Panc1 (cell line): Measurements from ENCODE around the gene EYA2. TPM values are rescaled to one million over a fixed set of nuclear protein-coding genes. Genes with fewer than 3 reads are reported as not detected.

Experiments used
- ATAC-seq: fragments of 200-7000 bp; cut with Tn5 transposase; 2 replicates; pipeline ENCODE4 v1.9.1; 2020; ENCODE audit warnings: mild to moderate bottlenecking, moderate library complexity
- Bru-seq: library from RNA; stranded (reverse); fragments of 400-500 nt; gene quantifications from one replicate; lab custom pipeline; 2021; lab: Mats Ljungman, UMichigan
- BruChase-seq, 2 experiments: library from RNA; stranded (reverse); fragments of 400-500 nt; gene quantifications; one replicate each; lab custom pipeline; 2021; lab: Mats Ljungman, UMichigan
- BruUV-seq: library from RNA; stranded (reverse); fragments of 400-500 nt; replicated peaks from 2 replicates; lab custom pipeline; 2021; lab: Mats Ljungman, UMichigan
- CTCF ChIA-PET: fragments of 300-600 bp; sonication (Branson Sonifier 250); formaldehyde crosslinking; loops from one replicate; lab custom pipeline; 2022; ENCODE audit warnings: antibody characterized with exemption; lab: Charles Lee
- POLR2A ChIA-PET: fragments of 300-600 bp; sonication (Branson Sonifier 250); formaldehyde crosslinking; loops from one replicate; lab custom pipeline; 2022; ENCODE audit warnings: antibody characterized with exemption; lab: Charles Lee
- DNase-seq: peaks from one replicate; pipeline ENCODE4 v3.0.0-alpha.2; 2010; ENCODE audit warnings: low read depth, low spot score
- H3K27ac ChIP-seq: 2 replicates; pipeline ENCODE4 v1.5.1; 2011; ENCODE audit warnings: mild to moderate bottlenecking, low read length, inconsistent platforms
- H3K27me3 ChIP-seq: fragments of 200-500 bp; sonication (Bioruptor generic); 2 replicates; pipeline ENCODE4 v1.6.0; 2014; ENCODE audit warnings: low read length, inconsistent platforms; ENCODE audit not compliant: control insufficient read depth, insufficient read depth
- H3K36me3 ChIP-seq: fragments of 200-500 bp; sonication (Bioruptor generic); 2 replicates; pipeline ENCODE4 v1.5.1; 2014; ENCODE audit warnings: inconsistent platforms, mild to moderate bottlenecking, low read length, moderate library complexity; ENCODE audit not compliant: control insufficient read depth, insufficient read depth
- H3K4me1 ChIP-seq: 2 replicates; pipeline ENCODE4 v1.5.1; 2011; ENCODE audit warnings: inconsistent platforms, mild to moderate bottlenecking, low read length, moderate library complexity; ENCODE audit not compliant: control insufficient read depth, insufficient read depth
- H3K4me3 ChIP-seq, 2 experiments: 2 replicates each; pipeline ENCODE4 v1.5.1; 2011 to 2012; ENCODE audit warnings: low read depth in 2 of 2, low read length in 2 of 2, mild to moderate bottlenecking in 2 of 2, inconsistent platforms in 1 of 2, moderate library complexity in 1 of 2
- H3K9me3 ChIP-seq: fragments of 200-500 bp; sonication (Bioruptor generic); 2 replicates; pipeline ENCODE4 v1.5.1; 2014; ENCODE audit warnings: low read depth, mild to moderate bottlenecking, inconsistent platforms, low read length, moderate library complexity; ENCODE audit not compliant: control insufficient read depth, insufficient read depth
- POLR2AphosphoS5 ChIP-seq: IDR thresholded peaks from 2 replicates; pipeline ENCODE4 v1.6.1; 2012; ENCODE audit warnings: mild to moderate bottlenecking, low read depth, low read length, moderate library complexity
- SIN3A ChIP-seq: IDR thresholded peaks from 2 replicates; pipeline ENCODE4 v1.6.1; 2012; ENCODE audit warnings: low read depth, mild to moderate bottlenecking, low read length, moderate library complexity, borderline replicate concordance; ENCODE audit not compliant: insufficient read depth
- TCF7L2 ChIP-seq: IDR thresholded peaks from 2 replicates; pipeline ENCODE4 v1.6.1; 2011; ENCODE audit warnings: mild to moderate bottlenecking, low read depth, low read length, inconsistent platforms
- in situ Hi-C: cut with HindIII; loops from 2 replicates; pipeline ENCODE4 v1.10.0; 2016; ENCODE audit warnings: low sequenced_read_pairs, low pct_unique_long_range_greater_than_20kb
- intact Hi-C: fragments of 100-400 bp; cut with micrococcal nuclease; formaldehyde crosslinking; loops from one replicate; pipeline ENCODE4 v1.10.0; 2022; ENCODE audit not compliant: unreplicated experiment
- long read RNA-seq: library from polyadenylated mRNA; unstranded; transcript quantifications from one replicate; pipeline ENCODE4 v2.0.0, GENCODE V29; 2021; ENCODE audit not compliant: unreplicated experiment
- polyA plus RNA-seq: library from polyadenylated mRNA; unstranded; fragments of >200 nt; gene quantifications from one replicate; pipeline ENCODE4 v1.2.1, GENCODE V29; 2012; ENCODE audit warnings: missing spikeins; ENCODE audit not compliant: insufficient read length
- total RNA-seq: library from RNA; stranded (reverse); gene quantifications from one replicate; pipeline ENCODE4 v1.2.1, GENCODE V29; 2021; ENCODE audit not compliant: unreplicated experiment
- TF ChIP-seq, protein P1 (sequence below): fragments of 450-650 bp; IDR thresholded peaks from 2 replicates; pipeline ENCODE4 v1.5.1; 2017; ENCODE audit warnings: mild to moderate bottlenecking
- TF ChIP-seq, protein P2 (sequence below), 2 experiments: IDR thresholded peaks; 2 replicates each; pipeline ENCODE4 v1.6.1; 2011 to 2012; ENCODE audit warnings: low read depth in 2 of 2, control low read depth in 1 of 2, low read length in 1 of 2, mild to moderate bottlenecking in 1 of 2, moderate library complexity in 1 of 2; ENCODE audit not compliant: insufficient read depth in 1 of 2

EYA2 gene, protein sequence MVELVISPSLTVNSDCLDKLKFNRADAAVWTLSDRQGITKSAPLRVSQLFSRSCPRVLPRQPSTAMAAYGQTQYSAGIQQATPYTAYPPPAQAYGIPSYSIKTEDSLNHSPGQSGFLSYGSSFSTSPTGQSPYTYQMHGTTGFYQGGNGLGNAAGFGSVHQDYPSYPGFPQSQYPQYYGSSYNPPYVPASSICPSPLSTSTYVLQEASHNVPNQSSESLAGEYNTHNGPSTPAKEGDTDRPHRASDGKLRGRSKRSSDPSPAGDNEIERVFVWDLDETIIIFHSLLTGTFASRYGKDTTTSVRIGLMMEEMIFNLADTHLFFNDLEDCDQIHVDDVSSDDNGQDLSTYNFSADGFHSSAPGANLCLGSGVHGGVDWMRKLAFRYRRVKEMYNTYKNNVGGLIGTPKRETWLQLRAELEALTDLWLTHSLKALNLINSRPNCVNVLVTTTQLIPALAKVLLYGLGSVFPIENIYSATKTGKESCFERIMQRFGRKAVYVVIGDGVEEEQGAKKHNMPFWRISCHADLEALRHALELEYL
- total RNA-seq (1.9 TPM), Bru-seq, nascent RNA (percentile 37 among the genes with signal in this experiment), BruChase-seq, experiment 1, labeled RNA remaining after a 2-hour chase (percentile 29 among the genes with signal in this experiment), BruChase-seq, experiment 2, labeled RNA remaining after a 6-hour chase (percentile 29 among the genes with signal in this experiment)
- 1.7 TPM for polyA plus RNA-seq
- long read RNA-seq, partial matches to known transcripts = 0 of 1 reads
- long read RNA-seq, other reads (novel, unspliced or antisense) = 1 of 1 reads

DNA sequence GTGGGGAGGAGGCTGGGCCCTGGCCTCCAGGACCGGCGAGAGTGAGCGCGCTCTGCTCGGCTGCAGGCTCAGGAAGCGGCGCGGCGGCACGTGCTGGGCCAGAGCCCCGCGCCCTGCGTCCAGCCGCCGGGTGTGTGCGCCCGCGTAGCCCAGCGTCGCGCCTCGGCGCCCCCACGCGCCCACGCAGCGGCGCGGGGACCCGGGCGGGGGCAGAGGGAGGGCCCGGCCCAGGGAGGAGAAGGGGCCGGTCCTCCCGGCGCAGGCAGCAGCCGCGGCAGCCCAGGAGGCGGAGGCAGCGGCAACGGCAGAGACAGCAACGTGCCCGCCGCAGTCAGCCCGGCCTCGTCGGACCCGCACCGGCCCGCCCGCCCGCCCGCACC, at the start of gene EYA2:
TSS of gene EYA2 (plus strand) at position 265 of the 380 bp plus-strand sequence. CDS start 95,168 bp downstream, outside the sequence.
- in situ Hi-C loops = no loop called here
- Histone ChIP-seq H3K27me3 (peaks cover 20% of the 10 kb centered on the region), H3K27ac (no peak within 1 kb of the TSS), H3K4me1 (no peaks in the 10 kb centered on the region), H3K9me3 (peaks cover 6% of the 10 kb centered on the region; the same call in 1 of the 2 replicates), H3K4me3 (peak within 1 kb of the TSS; percentile 28 to 36), H3K36me3 (no peaks in the 10 kb centered on the region)
- peak; percentile 92 for ATAC-seq
- intact Hi-C loops = no loop called here
- TF ChIP-seq, protein P1, sequence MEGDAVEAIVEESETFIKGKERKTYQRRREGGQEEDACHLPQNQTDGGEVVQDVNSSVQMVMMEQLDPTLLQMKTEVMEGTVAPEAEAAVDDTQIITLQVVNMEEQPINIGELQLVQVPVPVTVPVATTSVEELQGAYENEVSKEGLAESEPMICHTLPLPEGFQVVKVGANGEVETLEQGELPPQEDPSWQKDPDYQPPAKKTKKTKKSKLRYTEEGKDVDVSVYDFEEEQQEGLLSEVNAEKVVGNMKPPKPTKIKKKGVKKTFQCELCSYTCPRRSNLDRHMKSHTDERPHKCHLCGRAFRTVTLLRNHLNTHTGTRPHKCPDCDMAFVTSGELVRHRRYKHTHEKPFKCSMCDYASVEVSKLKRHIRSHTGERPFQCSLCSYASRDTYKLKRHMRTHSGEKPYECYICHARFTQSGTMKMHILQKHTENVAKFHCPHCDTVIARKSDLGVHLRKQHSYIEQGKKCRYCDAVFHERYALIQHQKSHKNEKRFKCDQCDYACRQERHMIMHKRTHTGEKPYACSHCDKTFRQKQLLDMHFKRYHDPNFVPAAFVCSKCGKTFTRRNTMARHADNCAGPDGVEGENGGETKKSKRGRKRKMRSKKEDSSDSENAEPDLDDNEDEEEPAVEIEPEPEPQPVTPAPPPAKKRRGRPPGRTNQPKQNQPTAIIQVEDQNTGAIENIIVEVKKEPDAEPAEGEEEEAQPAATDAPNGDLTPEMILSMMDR = no peak
- TF ChIP-seq SIN3A = no peak
- no peak for TF ChIP-seq TCF7L2
- TF ChIP-seq, protein P2, sequence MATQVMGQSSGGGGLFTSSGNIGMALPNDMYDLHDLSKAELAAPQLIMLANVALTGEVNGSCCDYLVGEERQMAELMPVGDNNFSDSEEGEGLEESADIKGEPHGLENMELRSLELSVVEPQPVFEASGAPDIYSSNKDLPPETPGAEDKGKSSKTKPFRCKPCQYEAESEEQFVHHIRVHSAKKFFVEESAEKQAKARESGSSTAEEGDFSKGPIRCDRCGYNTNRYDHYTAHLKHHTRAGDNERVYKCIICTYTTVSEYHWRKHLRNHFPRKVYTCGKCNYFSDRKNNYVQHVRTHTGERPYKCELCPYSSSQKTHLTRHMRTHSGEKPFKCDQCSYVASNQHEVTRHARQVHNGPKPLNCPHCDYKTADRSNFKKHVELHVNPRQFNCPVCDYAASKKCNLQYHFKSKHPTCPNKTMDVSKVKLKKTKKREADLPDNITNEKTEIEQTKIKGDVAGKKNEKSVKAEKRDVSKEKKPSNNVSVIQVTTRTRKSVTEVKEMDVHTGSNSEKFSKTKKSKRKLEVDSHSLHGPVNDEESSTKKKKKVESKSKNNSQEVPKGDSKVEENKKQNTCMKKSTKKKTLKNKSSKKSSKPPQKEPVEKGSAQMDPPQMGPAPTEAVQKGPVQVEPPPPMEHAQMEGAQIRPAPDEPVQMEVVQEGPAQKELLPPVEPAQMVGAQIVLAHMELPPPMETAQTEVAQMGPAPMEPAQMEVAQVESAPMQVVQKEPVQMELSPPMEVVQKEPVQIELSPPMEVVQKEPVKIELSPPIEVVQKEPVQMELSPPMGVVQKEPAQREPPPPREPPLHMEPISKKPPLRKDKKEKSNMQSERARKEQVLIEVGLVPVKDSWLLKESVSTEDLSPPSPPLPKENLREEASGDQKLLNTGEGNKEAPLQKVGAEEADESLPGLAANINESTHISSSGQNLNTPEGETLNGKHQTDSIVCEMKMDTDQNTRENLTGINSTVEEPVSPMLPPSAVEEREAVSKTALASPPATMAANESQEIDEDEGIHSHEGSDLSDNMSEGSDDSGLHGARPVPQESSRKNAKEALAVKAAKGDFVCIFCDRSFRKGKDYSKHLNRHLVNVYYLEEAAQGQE (IDR thresholded peaks at IDR 0.05; ENCODE audit: insufficient read depth in 1 of 2, low read depth in 2 of 2, low read length in 1 of 2) = no peak
- no peak for TF ChIP-seq POLR2AphosphoS5
- DNase-seq = no peak
- CTCF ChIA-PET = no interaction called here
- POLR2A ChIA-PET = no interaction called here
- BruUV-seq = no TSS peak

DNA sequence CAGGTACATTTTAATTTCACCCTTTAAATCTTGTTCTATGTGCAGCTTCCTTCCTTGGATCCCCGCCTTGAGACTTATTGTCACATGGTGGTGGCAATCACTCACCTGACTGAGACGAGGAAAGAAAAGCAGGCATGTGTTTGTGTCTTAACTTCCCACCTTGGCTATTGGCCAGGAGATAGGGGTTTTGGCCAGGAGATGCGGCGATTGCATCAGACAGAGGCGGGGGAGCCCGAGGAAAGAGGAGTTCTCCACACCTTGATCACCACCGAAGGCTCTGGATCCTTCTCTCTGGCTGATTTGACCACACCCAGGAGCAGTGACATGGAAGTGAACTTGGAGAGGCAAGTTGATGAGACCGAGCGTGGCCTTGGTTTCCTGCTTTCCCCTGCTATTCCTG, 49.7 kb upstream of the EYA2 start:
- no TSS peak for BruUV-seq
- ChIA-PET CTCF (no interaction called here), POLR2A (no interaction called here)
- no peak for TF ChIP-seq TCF7L2
- TF ChIP-seq, protein P1 = no peak
- TF ChIP-seq POLR2AphosphoS5 = no peak
- TF ChIP-seq, protein P2 (IDR thresholded peaks at IDR 0.05; ENCODE audit: insufficient read depth in 1 of 2, low read depth in 2 of 2, low read length in 1 of 2) = no peak
- no peak for TF ChIP-seq SIN3A
- H3K4me3 ChIP-seq = no peak overlapping the region
- ATAC-seq (no peak), DNase-seq (no peak)
- intact Hi-C loops = no loop called here
- H3K27ac ChIP-seq = no peak overlapping the region
- no peaks in the 10 kb centered on the region for H3K27me3 ChIP-seq
- in situ Hi-C loops = no loop called here
- H3K4me1 ChIP-seq = no peaks in the 10 kb centered on the region
- no peaks in the 10 kb centered on the region for H3K36me3 ChIP-seq
- no peaks in the 10 kb centered on the region for H3K9me3 ChIP-seq
